DMS 273 (cell line): Measurements from ENCODE around the gene SLC26A11.

Source experiments
- DNase-seq: peaks from one replicate; lab custom pipeline; 2025; ENCODE audit not compliant: unreplicated experiment; lab: John Stamatoyannopoulos, UW

The SLC26A11 gene

GRCh38 chr17:80277751-80278671 lies 57.8 kb downstream of the SLC26A11 start:
- DNase-seq, result peak; percentile 30

- no peak for DNase-seq
These were observed 59.7 kb downstream of the SLC26A11 start for GRCh38 chr17:80279895-80280294.

GRCh38 chr17:80281516-80281915 lies 61.3 kb downstream of the SLC26A11 start:
- no peak for DNase-seq

- peak; percentile 68 for DNase-seq
These were observed 63.1 kb downstream of the SLC26A11 start for GRCh38 chr17:80283116-80283852.

GRCh38 chr17:80284631-80285030 lies 64.4 kb downstream of the SLC26A11 start:
- DNase-seq, result no peak

- no peak for DNase-seq
These were observed 65.2 kb downstream of the SLC26A11 start for GRCh38 chr17:80285237-80285920.

- DNase-seq, result no peak
These were observed 66.4 kb downstream of the SLC26A11 start for GRCh38 chr17:80286638-80286960.

GRCh38 chr17:80287038-80287437 lies 66.8 kb downstream of the SLC26A11 start:
- no peak for DNase-seq

- no peak for DNase-seq
These were observed 67.8 kb downstream of the SLC26A11 start for GRCh38 chr17:80287806-80288567.

- DNase-seq, result no peak
These were observed 69.4 kb downstream of the SLC26A11 start for GRCh38 chr17:80289616-80290015.

- DNase-seq, result no peak
These were observed 69.9 kb downstream of the SLC26A11 start for GRCh38 chr17:80290156-80290555.

GRCh38 chr17:80291260-80291659 lies 71.0 kb downstream of the SLC26A11 start:
- no peak for DNase-seq

GRCh38 chr17:80291691-80292487 lies 71.7 kb downstream of the SLC26A11 start:
- no peak for DNase-seq

GRCh38 chr17:80292521-80292971 lies 72.3 kb downstream of the SLC26A11 start:
- no peak for DNase-seq

- no peak for DNase-seq
These were observed 74.0 kb downstream of the SLC26A11 start for GRCh38 chr17:80294210-80294609.

- DNase-seq, result no peak
These were observed 74.4 kb downstream of the SLC26A11 start for GRCh38 chr17:80294653-80295052.

GRCh38 chr17:80295146-80295545 lies 74.9 kb downstream of the SLC26A11 start:
- DNase-seq, result no peak

- DNase-seq, result no peak
These were observed 75.3 kb downstream of the SLC26A11 start for GRCh38 chr17:80295559-80295958.

GRCh38 chr17:80296221-80296620 lies 76.0 kb downstream of the SLC26A11 start:
- DNase-seq, result no peak

GRCh38 chr17:80297996-80298560 lies 77.9 kb downstream of the SLC26A11 start:
- DNase-seq, result no peak
